Keratinocyte (primary cell): ENCODE data around the gene PLCH2. TPM values are rescaled to one million over a fixed set of nuclear protein-coding genes. Genes with fewer than 3 reads are reported as not detected.

Experiments used
- DNase-seq: peaks from one replicate; pipeline ENCODE4 v3.0.0-alpha.2; 2011; ENCODE audit warnings: low read depth, missing footprints, low spot score
- FAIRE-seq: peaks from 2 replicates; lab custom pipeline; 2011; peaks lifted over from hg19 to GRCh38; lab: Jason Lieb, UNC
- H2AFZ ChIP-seq: 2 replicates; pipeline ENCODE4 v1.6.0; 2012; ENCODE audit warnings: low read length, control low read depth, inconsistent platforms; ENCODE audit not compliant: control insufficient read depth
- H3K27ac ChIP-seq: 2 replicates; pipeline ENCODE4 v1.5.1; 2011; ENCODE audit warnings: low read length; ENCODE audit not compliant: control insufficient read depth, insufficient read depth
- H3K27me3 ChIP-seq: 3 replicates; pipeline ENCODE4 v1.6.0; 2011; ENCODE audit warnings: low read length; ENCODE audit not compliant: control insufficient read depth, insufficient read depth; ENCODE audit errors: extremely low read depth
- H3K36me3 ChIP-seq, 2 experiments: 2 replicates in 1 of 2; 3 replicates in 1 of 2; pipeline ENCODE4 v1.5.1; 2011; ENCODE audit warnings: low read length in 2 of 2, mild to moderate bottlenecking in 1 of 2; ENCODE audit not compliant: control insufficient read depth in 2 of 2, insufficient read depth in 2 of 2; ENCODE audit errors: extremely low read depth in 1 of 2
- H3K4me1 ChIP-seq: 3 replicates; pipeline ENCODE4 v1.5.1; 2011; ENCODE audit warnings: low read length; ENCODE audit not compliant: control insufficient read depth, insufficient read depth; ENCODE audit errors: extremely low read depth
- H3K4me2 ChIP-seq: 3 replicates; pipeline ENCODE4 v1.6.0; 2011; ENCODE audit warnings: low read depth, low read length; ENCODE audit not compliant: control insufficient read depth, insufficient read depth; ENCODE audit errors: extremely low read depth
- H3K4me3 ChIP-seq, 3 experiments: fragments of 200-600 bp in 1 of 3; sonication (generic) in 1 of 3; 2 replicates in 2 of 3; 3 replicates in 1 of 3; pipeline ENCODE4 v1.5.1; 2011 to 2016; ENCODE audit warnings: low read length in 3 of 3, mild to moderate bottlenecking in 3 of 3, control low read depth in 2 of 3, inconsistent platforms in 1 of 3, low read depth in 1 of 3, mixed read lengths in 1 of 3, mixed run types in 1 of 3, moderate library complexity in 1 of 3; ENCODE audit not compliant: control insufficient read depth in 2 of 3, insufficient read depth in 2 of 3; ENCODE audit errors: extremely low read depth in 1 of 3
- H3K79me2 ChIP-seq: 2 replicates; pipeline ENCODE4 v1.6.0; 2012; ENCODE audit warnings: low read length; ENCODE audit not compliant: control insufficient read depth, insufficient read depth
- H3K9ac ChIP-seq: 3 replicates; pipeline ENCODE4 v1.6.0; 2011; ENCODE audit warnings: low read length; ENCODE audit not compliant: control insufficient read depth, insufficient read depth; ENCODE audit errors: extremely low read depth
- H3K9me1 ChIP-seq: 3 replicates; pipeline ENCODE4 v1.6.0; 2011; ENCODE audit warnings: low read length; ENCODE audit not compliant: control insufficient read depth, insufficient read depth; ENCODE audit errors: extremely low read depth
- H3K9me3 ChIP-seq: 2 replicates; pipeline ENCODE4 v1.5.1; 2012; ENCODE audit warnings: low read depth, low read length; ENCODE audit not compliant: control insufficient read depth
- H4K20me1 ChIP-seq: 3 replicates; pipeline ENCODE4 v1.6.0; 2011; ENCODE audit warnings: low read length; ENCODE audit not compliant: control insufficient read depth, insufficient read depth; ENCODE audit errors: extremely low read depth
- CTCF ChIP-seq, 3 experiments: IDR thresholded peaks in 1 of 3; conservative IDR thresholded peaks in 1 of 3; optimal IDR thresholded peaks in 1 of 3; 2 replicates in 2 of 3; 3 replicates in 1 of 3; pipeline versions ENCODE3 to v1.5.1; 2011; ENCODE audit warnings: low read length in 3 of 3, mild to moderate bottlenecking in 3 of 3, moderate library complexity in 2 of 3, control low read depth in 1 of 3, inconsistent platforms in 1 of 3; ENCODE audit not compliant: insufficient read depth in 2 of 3; ENCODE audit errors: extremely low read depth in 1 of 3
- EZH2 ChIP-seq: IDR thresholded peaks from one replicate; pipeline ENCODE4 v1.6.1; 2012; ENCODE audit warnings: inconsistent platforms, mild to moderate bottlenecking, low read length, moderate library complexity
- dilution Hi-C: fragments of 300-500 bp; cut with MboI; formaldehyde crosslinking; loops from one replicate; pipeline ENCODE4 v1.7.0; 2020; ENCODE audit warnings: low sequenced_read_pairs; ENCODE audit not compliant: extremely low pct_ligation_motif_present
- polyA plus RNA-seq, 5 experiments: library from polyadenylated mRNA; depleted of rRNA in 3 of 5; stranded (reverse) in 3 of 5; stranded (forward) in 1 of 5; unstranded in 1 of 5; fragments of >200 nt; gene quantifications; 1 replicate in 1 of 5; 2 replicates in 3 of 5; 3 replicates in 1 of 5; pipeline versions ENCODE4 v1.2.1 to v1.2.3, GENCODE V29; 2011 to 2012; ENCODE audit warnings: missing spikeins in 2 of 5, low read depth in 1 of 5, low replicate concordance in 1 of 5

PLCH2 gene
- polyA plus RNA-seq, 1 donor (not counting 4 experiments of a cell fraction or from before 2014, with no cell fraction given), result 57.4 TPM

- Histone ChIP-seq H3K9me1 (no peaks in the 10 kb centered on the region), H3K4me2 (peak overlapping the region; percentile 51), H3K4me3 (peak overlapping the region in 1 of 3 experiments; percentile 14), H3K27ac (no peak overlapping the region), H3K9me3 (no peaks in the 10 kb centered on the region), H4K20me1 (peaks cover 50% of the 10 kb centered on the region), H3K79me2 (peaks cover 90% of the 10 kb centered on the region), H3K27me3 (no peaks in the 10 kb centered on the region), H3K9ac (no peak overlapping the region), H2AFZ (no peak overlapping the region), H3K36me3 (peaks cover 10 to 29% of the 10 kb centered on the region in 2 experiments), H3K4me1 (peaks cover 10% of the 10 kb centered on the region)
- TF ChIP-seq CTCF (optimal IDR thresholded peaks at IDR 0.05 in 1 of 3, IDR thresholded peaks at IDR 0.05 in 1 of 3, conservative IDR thresholded peaks at IDR 0.05 in 1 of 3; ENCODE audit: extremely low read depth in 1 of 3, insufficient read depth in 2 of 3, low read length in 3 of 3), result no peak
- TF ChIP-seq EZH2, result no peak
- FAIRE-seq, result no peak
- no peak for DNase-seq
- dilution Hi-C loops, result no loop called here
Observed at GRCh38 chr1:2443277-2444137, 32.6 kb upstream of the PLCH2 start.

GRCh38 chr1:2444138-2444591 lies 31.9 kb upstream of the PLCH2 start:
- Histone ChIP-seq H3K4me3 (no peak overlapping the region), H3K79me2 (peaks cover 87% of the 10 kb centered on the region), H3K9me1 (no peaks in the 10 kb centered on the region), H3K9me3 (no peaks in the 10 kb centered on the region), H3K27me3 (no peaks in the 10 kb centered on the region), H3K36me3 (peaks cover 9 to 26% of the 10 kb centered on the region in 2 experiments), H3K9ac (no peak overlapping the region), H4K20me1 (peaks cover 44% of the 10 kb centered on the region), H2AFZ (no peak overlapping the region), H3K27ac (no peak overlapping the region), H3K4me1 (peaks cover 10% of the 10 kb centered on the region), H3K4me2 (no peak overlapping the region)
- dilution Hi-C loops, result no loop called here
- FAIRE-seq, result no peak
- no peak for TF ChIP-seq EZH2
- no peak for TF ChIP-seq CTCF (optimal IDR thresholded peaks at IDR 0.05 in 1 of 3, IDR thresholded peaks at IDR 0.05 in 1 of 3, conservative IDR thresholded peaks at IDR 0.05 in 1 of 3; ENCODE audit: extremely low read depth in 1 of 3, insufficient read depth in 2 of 3, low read length in 3 of 3)
- DNase-seq, result no peak
